Stimulated activated CD4-positive, alpha-beta T cell treated with anti-CD3 and anti-CD28 coated beads, Interleukin-12 subunit alpha, Interleukin-12 subunit beta, amount 100 ng/mL, for 4 hours (primary cell): ENCODE results near the gene ITPR2.

Experiments used
- DNase-seq: peaks from one replicate; pipeline ENCODE4 v3.0.0-alpha.2; 2020

ITPR2 gene

DNA sequence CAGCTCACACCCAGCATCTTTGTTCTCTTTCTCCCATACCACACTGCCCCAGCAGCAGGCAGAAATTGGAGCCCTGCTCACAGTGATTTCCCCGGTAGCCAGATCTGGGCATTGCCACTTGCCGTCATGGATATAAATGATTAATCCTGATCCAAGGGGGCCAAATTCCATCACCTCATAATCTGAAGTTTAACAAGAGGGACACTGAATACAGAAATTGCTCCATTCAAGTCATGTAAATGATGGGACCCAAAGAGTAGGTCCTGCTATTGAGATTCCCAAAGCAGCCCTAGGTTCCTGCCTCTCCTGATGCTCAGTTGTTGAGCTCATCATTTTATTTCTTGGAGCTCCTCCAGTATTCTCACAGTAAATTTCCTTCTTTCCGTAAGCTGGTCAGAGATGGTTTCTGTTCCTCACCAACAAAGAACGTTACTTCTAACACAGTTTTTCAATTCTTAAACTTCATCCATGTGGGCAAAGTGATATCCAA, 11.7 kb downstream of the ITPR2 start:
- no peak for DNase-seq

DNA sequence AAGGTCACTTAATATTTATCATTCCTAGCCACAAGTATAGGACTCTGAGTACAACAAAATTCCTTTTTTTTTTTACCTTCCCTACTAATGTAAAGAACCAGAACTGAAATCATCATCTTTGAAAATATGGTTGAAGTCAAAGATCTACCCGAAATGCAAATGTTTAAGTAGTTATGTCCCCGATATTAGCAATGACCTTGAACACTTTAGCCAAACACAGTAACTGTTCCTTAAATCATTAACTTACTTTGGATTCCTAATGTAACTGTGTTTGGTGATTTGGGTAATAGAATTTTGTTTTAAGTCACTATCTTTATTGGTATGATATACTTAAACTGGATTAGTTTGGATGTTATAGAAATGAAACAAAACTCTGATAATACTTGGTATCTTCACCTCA, 14.4 kb downstream of the ITPR2 start:
- DNase-seq, result no peak

DNA sequence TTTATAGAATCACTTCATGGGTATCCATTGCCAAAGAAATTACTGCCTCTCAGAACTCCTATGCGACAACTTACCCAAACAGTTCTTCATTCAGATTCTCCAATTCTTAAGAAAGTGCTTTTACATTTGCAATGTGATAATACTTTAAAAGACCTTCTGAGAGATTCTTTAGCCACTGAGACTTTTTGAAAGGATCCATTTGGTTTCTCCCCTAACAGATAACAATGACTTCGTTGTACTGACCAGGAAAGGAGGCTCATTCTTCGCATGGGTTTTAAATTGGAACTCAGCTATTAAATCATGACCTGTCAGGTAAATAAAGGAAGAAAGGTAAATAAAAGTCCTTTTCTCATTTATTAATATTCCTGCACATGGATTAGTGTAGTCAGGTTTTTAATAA, 14.8 kb downstream of the ITPR2 start:
- no peak for DNase-seq

DNA sequence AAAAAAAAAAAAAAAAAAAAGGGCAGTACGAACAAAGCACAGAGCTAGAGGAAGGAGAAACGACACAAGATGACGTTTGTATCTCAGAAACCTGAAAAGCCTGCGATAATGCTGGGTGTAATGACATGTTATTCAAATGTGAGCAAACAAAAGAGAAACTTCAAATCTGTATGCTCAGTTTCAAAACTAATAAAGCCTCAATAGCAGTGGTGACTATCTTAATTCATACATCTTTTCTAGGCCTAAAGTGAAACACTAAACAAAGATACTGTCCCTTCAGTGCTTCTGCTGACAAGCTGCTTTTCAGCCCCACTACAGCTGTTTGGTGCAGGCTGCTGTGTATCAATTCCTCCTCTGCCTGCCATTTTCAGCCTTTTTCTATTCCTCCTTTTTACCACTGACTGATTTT, 15.8 kb downstream of the ITPR2 start:
- no peak for DNase-seq

DNA sequence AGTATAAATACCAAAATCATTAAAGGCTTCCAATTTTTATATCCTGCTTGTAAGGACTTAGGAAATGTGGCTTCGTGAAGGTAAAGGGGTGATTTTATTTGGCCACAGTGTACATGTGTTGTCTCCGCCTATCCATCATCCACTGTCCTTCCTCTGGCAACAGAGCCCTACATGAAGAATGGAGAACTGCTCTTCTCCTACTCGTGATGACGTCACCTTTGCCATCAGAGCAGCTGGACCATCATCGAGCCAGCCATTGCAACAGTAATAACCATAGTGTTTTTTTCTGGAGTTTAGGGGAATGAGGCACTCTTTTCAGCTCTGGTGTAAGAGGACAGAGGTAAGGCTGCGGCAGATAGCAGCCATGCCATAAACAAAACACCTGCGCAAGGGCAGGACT, 19.2 kb downstream of the ITPR2 start:
- DNase-seq, result no peak

DNA sequence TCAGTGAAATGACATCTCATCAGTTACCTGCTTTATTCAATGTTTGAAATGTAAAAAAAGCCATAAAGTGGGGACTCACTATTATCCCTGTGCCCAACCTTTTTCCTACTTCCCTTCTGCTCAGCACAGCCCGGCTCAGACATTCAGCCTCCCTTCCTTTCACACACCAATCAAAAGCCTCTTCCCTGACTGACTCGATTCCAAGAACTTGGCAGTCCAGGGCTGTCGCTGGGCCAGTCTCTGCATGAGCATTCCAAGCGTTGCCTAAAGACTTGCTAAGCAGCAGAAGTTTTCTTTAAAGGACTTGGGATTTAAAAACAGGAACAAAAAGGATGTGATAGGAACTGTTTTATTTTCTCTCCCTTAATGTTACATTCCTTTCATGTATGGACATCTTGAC, 22.7 kb downstream of the ITPR2 start:
- DNase-seq, result no peak

DNA sequence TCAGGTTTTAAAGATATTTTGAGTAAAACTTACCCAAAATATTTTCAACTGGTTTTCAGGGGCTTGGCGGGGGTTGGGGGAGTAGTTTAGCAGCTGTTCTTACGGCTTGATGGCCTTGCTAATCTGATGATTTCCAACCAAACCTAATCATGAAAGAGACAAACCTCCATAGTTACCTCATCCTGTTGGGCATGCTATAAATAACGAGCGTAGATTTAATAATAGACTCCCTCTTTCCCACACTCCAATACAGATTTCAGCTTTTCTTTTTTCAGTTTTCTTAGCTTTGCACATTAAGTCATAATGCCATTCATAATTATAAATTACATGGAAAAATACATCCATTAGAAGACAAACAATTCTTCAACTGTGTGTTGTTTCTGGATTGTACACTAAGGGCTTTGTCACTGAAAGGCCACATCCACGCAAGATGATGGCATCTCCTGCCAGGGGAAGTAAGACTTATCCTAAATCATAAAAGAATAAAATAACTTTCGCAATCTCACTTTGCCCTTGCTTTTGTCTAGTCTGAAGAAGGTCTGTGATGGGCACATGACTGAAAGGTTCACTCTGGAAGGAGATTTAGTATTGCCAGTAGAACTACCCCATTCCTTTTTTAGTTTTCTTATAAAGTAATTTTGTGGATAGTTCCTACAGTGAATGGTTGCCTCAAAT, 23.2 kb downstream of the ITPR2 start:
- no peak for DNase-seq

DNA sequence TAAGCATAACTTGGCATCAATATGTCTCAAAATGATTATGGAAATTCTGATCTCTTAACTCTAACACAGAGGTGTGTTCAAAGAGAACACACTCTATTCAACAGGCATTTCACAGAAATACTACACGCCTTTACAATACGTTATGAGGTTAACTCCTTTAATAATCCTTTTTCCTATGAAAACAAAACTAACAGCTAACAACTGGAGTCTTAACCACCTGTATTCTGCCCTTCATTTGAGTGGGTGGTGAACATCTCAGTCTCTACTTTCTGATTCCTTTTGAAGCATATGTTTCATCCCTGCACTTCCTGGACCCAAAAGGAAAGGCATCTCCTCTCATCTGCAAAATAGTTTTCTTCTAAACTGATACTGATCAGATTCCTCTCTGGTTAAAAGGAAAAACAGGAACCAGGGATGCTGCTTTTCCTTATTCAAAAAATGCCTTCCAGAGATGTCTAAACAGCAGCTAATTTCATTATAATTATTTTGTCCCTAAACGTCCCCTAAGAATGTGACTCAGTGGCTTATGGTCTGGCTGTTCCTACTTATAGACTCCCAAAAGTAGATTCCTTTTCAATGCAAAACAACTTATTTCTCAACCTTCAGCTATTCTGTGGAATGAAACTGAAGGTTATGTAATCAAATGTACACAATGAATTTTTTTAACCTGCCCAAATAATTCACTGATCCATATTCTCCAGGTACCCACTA, 24.1 kb downstream of the ITPR2 start:
- DNase-seq, result no peak

DNA sequence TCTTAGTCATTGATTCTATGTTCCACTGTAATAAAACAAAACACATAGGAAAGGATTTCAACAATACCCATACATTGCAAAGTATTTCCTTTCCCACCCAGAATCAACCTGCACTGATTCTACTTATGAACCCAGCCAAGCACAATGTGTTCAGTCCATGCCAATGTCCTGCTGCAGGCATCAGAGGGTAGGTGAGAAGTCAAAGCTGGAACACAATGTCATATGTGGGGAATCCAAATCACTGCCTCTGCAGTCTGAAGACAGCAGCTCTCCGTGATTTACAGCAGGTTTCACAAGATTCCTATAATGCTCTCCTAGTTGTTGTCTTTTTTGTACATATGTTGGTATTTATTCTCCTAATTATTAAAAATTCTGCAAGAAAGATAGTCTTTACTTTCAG, 25.7 kb downstream of the ITPR2 start:
- no peak for DNase-seq

DNA sequence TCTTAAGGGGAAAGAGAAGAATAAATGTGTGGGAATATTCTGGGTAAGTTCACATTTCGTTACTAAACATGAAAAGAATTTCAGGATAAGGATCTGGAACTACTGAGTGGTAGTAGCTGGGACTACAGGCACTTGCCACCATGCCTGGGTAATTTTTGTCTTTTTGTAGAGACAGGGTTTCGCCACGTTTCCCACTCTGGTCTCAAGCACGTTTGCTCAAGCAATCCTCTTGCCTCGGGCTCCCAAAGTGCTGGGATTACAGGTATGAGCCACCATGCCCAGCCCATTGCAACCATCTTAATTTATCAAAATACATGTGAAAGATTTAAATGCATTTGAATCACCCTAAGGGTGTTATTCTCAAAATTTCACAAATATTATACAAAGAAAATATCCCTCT, 26.4 kb downstream of the ITPR2 start:
- DNase-seq, result no peak

DNA sequence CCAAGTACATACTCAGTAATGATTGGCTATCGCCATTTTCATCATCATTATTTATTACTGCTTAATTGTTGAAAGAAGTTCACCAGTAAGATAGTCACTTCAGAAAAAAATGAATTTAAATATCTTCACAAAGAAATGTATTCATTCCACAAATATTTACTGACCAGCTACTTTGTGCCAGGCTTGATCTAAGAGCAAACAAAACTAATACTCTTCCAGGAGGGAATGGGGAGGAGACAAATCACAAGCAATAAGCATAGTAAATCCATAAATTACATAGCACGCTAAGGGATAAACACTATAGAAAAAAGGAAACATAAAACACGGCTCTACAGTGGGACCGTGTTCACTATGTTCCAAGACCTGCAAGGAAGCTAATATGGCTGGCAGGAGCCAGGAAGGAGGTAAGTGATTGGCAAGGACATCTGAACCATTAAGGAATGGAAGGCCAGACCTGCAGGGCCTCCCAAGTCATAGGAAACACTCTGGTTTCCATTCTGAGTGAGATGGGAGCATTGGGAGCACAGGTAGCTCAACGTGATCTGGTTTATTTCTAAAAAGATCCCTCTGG, 27.5 kb downstream of the ITPR2 start:
- DNase-seq, result no peak

DNA sequence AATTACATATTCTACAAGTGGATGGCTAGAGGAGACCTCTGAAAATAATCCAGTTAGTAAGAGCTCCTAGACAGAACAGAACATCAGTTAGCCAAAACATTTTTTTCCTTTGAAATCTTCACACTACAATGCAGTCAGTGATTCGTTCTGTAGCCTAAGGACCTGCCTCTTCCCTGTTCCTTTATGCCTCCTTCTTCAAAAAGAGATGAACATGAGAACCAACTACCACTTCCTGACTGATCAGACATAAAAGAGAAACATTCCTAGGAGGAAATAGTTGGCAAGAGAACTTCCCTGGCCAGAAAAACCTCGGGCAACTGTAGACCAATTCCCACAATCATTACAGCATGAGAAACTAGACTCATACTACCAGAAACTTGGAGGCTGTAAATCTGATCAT, 29.4 kb downstream of the ITPR2 start:
- no peak for DNase-seq

DNA sequence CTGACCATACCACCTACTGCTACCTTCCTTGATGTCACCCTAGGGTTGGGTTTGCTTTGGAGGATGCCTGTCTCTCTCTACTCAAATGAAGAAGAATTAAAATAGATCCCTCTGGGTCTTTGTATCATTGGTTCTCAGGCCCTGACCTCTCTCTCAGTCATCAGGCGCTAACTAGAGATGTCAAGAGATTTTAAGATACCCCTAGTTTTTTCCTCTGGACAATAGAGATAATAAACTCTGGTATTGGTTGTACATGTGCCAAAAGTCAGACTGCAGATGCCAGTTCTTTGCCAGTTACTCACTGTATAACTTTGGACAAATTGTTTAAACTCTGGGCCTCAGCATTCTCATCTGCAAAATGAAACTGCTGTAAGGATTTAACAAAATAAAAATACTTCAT, 31.5 kb downstream of the ITPR2 start:
- no peak for DNase-seq

DNA sequence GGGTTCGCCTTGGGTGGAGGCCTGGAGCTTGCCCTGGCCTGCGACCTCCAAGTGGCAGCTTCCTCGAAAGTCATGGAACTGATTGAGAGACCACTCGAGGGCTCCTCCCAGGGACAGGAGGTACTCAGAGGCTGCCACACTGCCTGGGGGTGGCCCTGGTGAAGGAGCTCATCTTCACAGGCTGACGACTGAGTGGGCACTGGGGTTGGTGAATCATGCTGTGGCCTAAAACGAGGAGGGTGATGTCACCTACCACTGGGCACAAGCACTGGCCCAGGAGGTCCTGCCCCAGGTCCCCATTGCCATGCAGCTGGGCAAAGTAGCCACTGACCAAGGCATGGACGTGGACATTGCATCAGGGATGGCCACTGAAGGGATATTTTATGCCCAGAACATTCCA, 32.1 kb downstream of the ITPR2 start:
- no peak for DNase-seq

DNA sequence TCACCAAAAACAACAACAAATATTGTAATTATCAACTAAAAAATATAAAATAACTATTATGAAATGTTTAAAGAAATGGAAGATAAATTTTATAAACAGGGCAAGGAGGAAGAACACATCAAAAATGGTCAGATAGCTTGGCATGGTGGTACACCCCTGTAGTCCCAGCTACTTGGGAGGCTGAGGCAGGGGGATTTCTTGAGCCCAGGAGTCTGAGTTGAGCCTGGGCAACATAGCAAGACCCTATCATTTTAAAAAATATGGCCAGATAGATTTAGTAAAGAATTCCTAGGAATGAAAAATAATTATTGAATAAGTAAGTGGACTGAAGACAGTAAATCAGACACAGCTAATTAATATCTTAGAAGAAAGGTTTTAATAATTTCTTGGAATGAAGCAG, 32.6 kb downstream of the ITPR2 start:
- no peak for DNase-seq

DNA sequence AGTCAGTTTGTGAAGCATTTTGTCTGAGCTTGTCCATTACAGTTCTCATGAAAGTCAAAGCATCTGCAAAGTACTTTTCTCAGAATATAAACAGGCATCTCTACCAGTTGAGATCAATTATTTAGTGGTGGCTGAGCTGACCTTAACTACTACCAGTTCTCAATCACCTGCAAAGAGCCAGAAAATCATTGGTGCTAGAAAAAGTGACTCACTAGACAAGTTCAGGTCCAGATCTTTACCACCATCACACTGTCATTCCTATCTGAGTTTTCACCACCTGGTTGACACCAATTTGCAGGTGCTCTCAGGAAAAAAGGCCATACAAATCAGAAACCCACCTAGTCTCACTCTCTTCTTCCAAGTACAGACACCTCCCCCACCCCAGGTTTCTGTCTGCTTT, 33.3 kb downstream of the ITPR2 start:
- DNase-seq, result no peak

DNA sequence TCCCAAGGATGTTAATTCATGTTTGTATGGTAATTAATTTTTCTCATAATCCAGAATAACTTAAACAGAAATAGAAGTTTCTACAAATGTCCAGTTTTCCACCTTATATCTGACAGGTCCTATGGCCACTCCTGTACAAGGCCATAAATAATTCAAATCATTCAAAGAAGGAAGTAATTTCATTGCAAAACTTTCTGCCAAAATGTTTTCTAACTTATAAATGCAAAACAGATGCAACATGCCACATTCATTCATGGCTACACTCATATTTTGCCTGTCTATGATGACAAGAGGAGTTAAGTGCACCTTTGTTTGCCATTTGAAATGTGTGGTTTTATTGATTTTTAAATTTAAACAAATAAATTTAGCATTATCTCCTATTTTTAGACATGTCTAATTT, 34.4 kb downstream of the ITPR2 start:
- no peak for DNase-seq

DNA sequence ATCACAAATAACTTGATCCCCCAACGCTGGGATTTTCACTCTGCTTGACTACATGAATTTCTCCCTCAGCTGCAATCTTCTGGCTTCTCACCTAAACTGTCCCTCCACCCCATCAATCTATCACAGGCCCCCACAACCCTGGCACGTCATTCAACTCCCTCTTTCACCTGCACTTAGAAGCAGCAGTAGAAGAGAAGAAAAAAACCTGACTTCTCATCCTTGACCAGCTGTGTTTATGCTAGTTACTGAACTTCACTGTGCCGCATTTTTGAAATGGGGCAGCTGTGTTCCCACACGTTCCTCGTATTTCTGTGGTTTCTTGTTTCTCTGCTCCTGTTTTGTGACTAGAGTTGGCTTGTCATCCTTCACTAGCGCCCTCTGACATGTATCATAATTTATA, 35.0 kb downstream of the ITPR2 start:
- DNase-seq, result no peak

DNA sequence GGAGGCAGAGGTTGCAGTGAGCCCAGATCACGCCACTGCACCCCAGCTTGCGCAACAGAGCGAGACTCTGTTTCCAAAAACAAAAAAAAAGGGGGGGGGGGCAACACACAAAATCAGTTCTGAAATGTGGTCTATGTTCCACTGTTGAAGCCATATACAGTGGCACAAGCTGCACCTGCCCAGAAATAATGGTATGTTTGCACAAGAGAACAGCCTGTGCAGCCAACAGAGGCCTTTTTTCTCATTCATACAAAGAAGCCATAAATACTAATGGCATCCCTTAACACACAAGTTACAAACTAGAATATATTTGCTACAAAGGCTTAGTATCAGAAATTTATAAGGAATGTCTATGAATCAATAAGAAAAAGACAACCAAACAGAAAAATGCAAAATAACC, 37.1 kb downstream of the ITPR2 start:
- no peak for DNase-seq

DNA sequence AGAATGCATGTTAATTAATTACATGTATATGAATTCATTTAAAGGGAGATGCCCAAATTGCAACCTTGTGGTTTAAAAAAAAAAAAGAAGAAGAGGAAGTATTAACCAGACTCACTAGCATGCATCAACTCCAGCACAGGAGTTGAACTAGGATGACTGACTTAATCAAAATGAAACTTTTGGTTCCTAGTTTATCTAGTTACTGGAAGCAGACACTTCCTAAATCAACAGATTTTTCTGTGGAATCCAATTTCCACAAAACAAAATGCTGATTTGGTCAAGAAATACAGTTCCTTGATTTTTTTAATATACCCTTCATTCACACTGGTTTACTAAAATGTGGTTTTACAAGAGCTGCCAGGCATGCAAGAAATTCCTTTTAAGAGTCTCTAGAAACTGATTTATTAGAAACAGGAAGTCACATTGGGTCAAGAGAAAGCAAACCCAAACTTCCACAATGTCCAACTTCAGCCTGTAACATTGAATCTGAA, 41.6 kb downstream of the ITPR2 start:
- no peak for DNase-seq

DNA sequence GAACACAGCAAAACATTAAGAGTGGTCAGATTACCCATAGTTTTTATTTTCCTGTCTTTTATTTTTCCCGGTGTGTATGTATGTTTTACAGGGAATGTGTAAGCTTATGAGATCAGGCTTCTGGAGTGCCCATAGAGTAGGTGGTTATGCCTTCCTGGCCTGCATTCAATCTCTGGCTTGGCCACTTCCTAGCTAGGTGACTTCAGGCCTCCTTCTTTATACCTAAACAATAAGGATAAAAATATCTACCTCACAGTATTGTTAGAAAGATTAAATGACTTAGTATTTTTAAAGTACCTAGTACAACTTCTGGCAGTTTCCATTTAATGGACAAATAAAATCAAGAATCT, 42.4 kb downstream of the ITPR2 start:
- no peak for DNase-seq

DNA sequence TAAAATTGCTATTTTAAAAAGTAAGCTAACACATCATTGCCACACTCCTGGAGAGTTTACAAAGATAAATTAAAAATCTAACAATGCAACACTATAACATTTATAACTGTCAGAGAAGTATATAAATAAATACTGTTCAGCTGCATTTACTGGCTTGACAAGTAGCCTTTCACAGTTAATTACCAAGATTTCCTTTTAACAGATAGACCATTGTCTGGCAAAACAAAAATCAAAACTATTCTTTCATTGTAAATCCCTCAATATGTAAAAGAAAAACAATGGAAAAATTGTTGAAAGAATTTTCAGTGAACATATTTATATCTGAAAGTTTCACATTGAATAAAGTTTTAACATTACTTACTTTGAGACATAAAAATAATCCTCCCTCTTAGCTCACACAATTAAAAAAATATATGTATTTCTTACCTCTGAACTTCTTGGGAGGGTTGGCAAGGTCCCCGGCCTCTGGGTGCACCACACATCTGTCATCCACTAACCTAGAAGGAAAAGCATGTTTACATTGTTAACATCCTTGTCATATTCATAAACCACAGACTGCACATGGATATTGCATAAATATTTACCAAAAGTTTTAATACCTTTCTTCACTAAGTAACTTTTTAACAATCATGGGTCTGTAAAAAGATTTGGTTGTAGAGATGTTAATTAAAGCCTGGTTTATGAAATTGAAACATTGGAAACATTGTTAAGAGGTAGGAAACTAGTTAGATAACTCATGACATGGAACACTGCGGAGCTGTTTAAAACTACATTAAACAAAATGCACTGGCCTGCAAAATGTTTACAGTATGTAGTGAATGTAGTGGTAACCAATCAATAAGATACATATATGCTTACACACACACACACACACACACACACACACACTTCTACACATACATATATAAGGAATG, 43.0 kb downstream of the ITPR2 start:
- no peak for DNase-seq

DNA sequence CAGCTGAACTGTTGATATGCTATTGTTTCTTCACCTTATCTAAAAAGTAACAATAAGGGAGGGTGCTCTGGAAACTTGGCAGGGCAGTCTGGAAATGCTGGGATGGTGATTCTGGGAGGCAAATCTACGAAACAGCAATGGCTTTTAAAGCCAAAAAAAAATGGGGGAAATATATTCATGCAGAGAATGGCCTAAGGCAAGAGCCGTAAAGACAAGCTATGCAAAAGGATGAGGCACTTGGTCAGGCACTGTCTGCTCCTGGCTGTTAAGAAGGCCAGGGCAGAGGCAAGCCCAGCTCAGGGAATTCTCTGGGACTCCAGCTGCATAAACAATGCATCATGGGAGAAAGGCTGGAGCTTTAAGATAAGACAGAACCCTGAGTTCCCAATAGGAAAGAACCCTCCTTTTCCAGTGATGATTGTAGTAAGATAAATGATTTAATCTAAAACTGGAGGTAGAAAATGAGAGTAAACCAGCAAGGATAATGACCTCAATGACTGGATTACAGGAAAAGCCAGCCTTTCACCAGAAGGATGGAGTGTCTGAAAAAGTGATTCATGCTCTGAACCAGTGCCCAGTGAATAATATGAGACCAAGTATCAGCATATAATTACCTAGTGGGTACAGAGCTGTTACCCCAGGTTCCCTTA, 46.0 kb downstream of the ITPR2 start:
- no peak for DNase-seq
